Left lung (tissue), 10 donors: Measurements from ENCODE around the gene TRMO. TPM values are rescaled to one million over a fixed set of nuclear protein-coding genes. Genes with fewer than 3 reads are reported as not detected.

ENCODE experiments used
- ATAC-seq: fragments of 200-7000 bp; cut with Tn5 transposase; one replicate; pipeline ENCODE4 v1.9.1; 2020; ENCODE audit warnings: moderate library complexity
- DNase-seq, 4 donors: peaks; one replicate each; pipeline ENCODE4 v3.0.0-alpha.2; 2013 to 2020
- H3K27ac ChIP-seq, 2 donors: fragments of 200-600 bp; sonication (generic) in 1 of 2; one replicate each; pipeline versions ENCODE4 v1.5.0 to v1.8.0; 2020 to 2021
- H3K27me3 ChIP-seq, 2 donors: fragments of 200-600 bp; sonication (generic) in 1 of 2; one replicate each; pipeline versions ENCODE4 v1.5.0 to v1.8.0; 2020 to 2021
- H3K36me3 ChIP-seq, 2 donors: fragments of 200-600 bp; sonication (generic) in 1 of 2; one replicate each; pipeline versions ENCODE4 v1.5.0 to v1.8.0; 2020 to 2021
- H3K4me1 ChIP-seq, 2 donors: fragments of 200-600 bp; one replicate each; pipeline ENCODE4 v1.8.0; 2021
- H3K4me3 ChIP-seq, 2 donors: fragments of 200-600 bp; sonication (generic) in 1 of 2; one replicate each; pipeline versions ENCODE4 v1.5.0 to v1.8.0; 2020 to 2021; ENCODE audit warnings: mild to moderate bottlenecking in 1 of 2
- H3K9me3 ChIP-seq, 2 donors: fragments of 200-600 bp; sonication (generic) in 1 of 2; one replicate each; pipeline versions ENCODE4 v1.5.0 to v1.8.0; 2020 to 2021
- intact Hi-C, 2 donors: fragments of 100-400 bp; cut with DNase I; formaldehyde crosslinking; loops; one replicate each; pipeline versions ENCODE4 v1.11.2 to v1.14.2; 2022
- polyA plus RNA-seq, 6 donors: library from polyadenylated mRNA; unstranded; fragments of 120-200 nt; gene quantifications; one replicate each; pipeline ENCODE4 v1.2.1, GENCODE V29; 2013; ENCODE audit not compliant: insufficient read length in 6 of 6
- total RNA-seq, 2 donors: library from RNA; stranded (reverse); fragmentation: NEBNext Ultra II Directional; extraction: Animal tissue kit (Norgen Biotek cat#: 25700); gene quantifications; one replicate each; pipeline ENCODE4 v1.2.1, GENCODE V29; 2021
- TF ChIP-seq, protein P1 (sequence below), 2 donors: fragments of 200-600 bp; sonication (generic) in 1 of 2; IDR thresholded peaks; one replicate each; pipeline versions ENCODE4 v1.5.0 to v1.8.0; 2021; ENCODE audit warnings: antibody characterized with exemption in 2 of 2
- donor health status: DM: no; HTN: yes; CAD: no.
- donor health status: DM: no; HTN: no; CAD: no.

The TRMO gene
- total and polyA plus RNA-seq, 8 donors: 13.6 to 16.5 (median 16.1) TPM

DNA sequence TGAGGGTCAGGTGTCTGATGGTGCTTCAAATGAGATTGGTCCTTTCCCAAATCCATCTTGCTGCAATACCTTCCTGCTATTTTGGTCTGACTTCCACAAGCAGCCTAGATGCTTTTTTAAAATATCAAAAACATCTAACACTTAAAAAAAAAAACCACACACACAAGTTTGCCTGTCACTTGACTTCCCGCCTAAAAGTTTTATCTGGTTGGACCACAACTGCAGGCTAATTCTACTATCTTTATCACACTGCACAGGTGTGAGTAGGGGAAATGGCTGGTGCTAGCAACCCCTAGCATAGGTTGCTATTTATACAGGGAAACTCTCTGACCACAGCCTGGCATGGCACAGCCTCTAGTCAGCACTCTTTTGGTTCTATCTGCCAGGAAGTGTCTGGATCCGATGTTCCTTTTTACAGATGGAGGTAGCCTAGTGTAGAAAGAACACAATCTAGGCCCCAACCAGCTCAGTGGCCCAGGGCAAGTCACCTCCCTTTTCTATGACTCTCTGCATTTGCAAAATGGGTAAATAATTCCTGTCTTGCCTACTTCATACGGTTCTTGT lies 15.9 kb upstream of the TRMO start, which contains the start of gene HEMGN:
Gene HEMGN, minus strand, starts transcription at position 92 of the 564 bp plus-strand sequence. Its CDS starts 36 bp downstream, at position 56.
- TF ChIP-seq, protein P1, sequence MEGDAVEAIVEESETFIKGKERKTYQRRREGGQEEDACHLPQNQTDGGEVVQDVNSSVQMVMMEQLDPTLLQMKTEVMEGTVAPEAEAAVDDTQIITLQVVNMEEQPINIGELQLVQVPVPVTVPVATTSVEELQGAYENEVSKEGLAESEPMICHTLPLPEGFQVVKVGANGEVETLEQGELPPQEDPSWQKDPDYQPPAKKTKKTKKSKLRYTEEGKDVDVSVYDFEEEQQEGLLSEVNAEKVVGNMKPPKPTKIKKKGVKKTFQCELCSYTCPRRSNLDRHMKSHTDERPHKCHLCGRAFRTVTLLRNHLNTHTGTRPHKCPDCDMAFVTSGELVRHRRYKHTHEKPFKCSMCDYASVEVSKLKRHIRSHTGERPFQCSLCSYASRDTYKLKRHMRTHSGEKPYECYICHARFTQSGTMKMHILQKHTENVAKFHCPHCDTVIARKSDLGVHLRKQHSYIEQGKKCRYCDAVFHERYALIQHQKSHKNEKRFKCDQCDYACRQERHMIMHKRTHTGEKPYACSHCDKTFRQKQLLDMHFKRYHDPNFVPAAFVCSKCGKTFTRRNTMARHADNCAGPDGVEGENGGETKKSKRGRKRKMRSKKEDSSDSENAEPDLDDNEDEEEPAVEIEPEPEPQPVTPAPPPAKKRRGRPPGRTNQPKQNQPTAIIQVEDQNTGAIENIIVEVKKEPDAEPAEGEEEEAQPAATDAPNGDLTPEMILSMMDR (IDR thresholded peaks at IDR 0.05): no peak
- Histone ChIP-seq H3K9me3 (no peaks in the 10 kb centered on the region), H3K27me3 (peaks cover 0 to 23% of the 10 kb centered on the region in 2 donors), H3K4me3 (no peak within 1 kb of the TSS), H3K36me3 (no peaks in the 10 kb centered on the region), H3K27ac (no peak within 1 kb of the TSS), H3K4me1 (no peaks in the 10 kb centered on the region)
- intact Hi-C loops: no loop called here
- DNase-seq (no peak), ATAC-seq (no peak)

DNA sequence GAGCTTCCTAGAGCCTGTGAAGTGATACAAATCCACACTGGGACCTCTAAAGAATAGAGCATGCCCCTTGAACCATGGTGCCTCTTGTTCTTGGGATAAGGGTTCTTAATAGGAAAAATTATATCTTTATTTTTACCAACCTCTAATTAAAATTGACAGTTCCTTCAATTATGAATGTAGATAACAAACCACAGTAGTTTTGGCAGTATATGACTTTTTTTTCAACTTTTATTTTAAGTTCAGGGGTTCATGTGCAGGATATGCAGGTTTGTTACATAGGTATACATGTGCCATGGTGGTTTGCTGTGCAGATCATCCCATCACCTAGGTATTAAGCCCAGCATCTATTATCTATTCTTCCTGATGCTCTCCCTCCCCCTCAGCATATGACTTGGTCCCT lies 14.7 kb upstream of the TRMO start:
- Histone ChIP-seq H3K4me1 (no peaks in the 10 kb centered on the region), H3K27me3 (peaks cover 0 to 23% of the 10 kb centered on the region in 2 donors), H3K36me3 (no peaks in the 10 kb centered on the region), H3K9me3 (no peaks in the 10 kb centered on the region), H3K4me3 (no peak overlapping the region), H3K27ac (no peak overlapping the region)
- TF ChIP-seq, protein P1 (IDR thresholded peaks at IDR 0.05): no peak
- ATAC-seq: no peak
- no peak for DNase-seq
- intact Hi-C loops: no loop called here

DNA sequence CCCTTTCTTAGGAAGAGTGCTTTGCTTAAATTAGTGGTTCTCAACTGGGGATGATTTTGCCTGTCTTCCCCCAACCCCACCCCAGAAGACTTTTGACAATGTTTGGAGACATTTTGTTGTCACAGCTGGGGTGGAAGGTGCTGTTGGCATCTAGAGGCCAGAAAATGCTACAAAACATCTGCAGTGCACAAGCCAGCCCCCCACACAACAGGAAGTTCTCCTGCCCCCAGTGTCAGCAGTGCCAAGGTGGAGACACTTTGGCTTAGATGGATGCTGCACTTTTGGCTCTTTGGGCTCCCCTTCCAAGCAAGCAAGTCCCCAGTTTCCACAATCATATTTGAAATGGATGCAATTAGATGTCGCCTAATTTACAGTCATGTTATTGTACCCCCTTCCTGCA lies 13.0 kb upstream of the TRMO start:
- Histone ChIP-seq H3K27me3 (peaks cover 0 to 23% of the 10 kb centered on the region in 2 donors), H3K9me3 (no peaks in the 10 kb centered on the region), H3K4me1 (no peaks in the 10 kb centered on the region), H3K36me3 (no peaks in the 10 kb centered on the region), H3K4me3 (no peak overlapping the region), H3K27ac (no peak overlapping the region)
- ATAC-seq (no peak), DNase-seq (no peak)
- intact Hi-C loops: no loop called here
- TF ChIP-seq, protein P1 (IDR thresholded peaks at IDR 0.05): no peak

DNA sequence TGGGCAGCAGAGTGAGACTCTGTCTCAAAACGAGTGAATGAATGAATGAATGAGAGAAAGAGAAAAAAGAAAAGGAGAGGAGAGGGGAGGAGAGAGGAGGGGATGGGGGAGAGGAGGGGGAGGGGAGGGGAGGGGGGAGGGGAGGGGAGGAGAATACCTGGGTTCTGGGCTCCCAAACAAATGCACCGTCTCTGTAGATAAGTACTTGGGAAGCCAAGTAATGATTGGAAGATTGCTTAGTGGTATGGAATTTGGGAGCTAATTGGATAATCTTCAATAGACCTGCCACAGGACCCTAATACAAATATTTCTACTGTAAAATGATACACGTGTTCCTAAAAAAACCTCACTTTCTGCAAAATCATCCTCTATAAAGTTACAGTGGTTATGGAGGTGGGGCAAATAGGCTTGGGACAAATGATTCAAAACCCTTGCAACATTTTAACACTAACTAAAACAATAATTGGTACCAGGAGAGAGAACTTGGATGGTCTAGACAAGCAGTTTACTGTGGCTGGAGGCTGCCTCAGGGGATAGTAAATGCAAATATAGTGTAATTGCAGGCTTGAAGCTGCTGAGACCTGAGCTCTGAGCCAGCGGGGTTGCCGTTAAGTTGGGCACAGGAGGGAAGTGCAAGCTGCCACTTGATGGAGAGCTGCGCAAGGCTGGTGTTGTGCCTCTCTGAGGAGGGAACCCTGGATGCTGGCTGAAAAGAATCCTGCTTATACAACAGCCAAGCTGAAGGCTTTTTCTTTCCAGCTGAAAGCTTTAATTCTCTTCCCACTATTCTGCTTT lies 12.2 kb upstream of the TRMO start:
- DNase-seq (no peak), ATAC-seq (no peak)
- no peak overlapping the region for H3K27ac ChIP-seq
- H3K9me3 ChIP-seq: no peaks in the 10 kb centered on the region
- no peak overlapping the region for H3K4me3 ChIP-seq
- intact Hi-C loops: no loop called here
- peaks cover 0 to 23% of the 10 kb centered on the region in 2 donors for H3K27me3 ChIP-seq
- TF ChIP-seq, protein P1 (IDR thresholded peaks at IDR 0.05): no peak
- no peaks in the 10 kb centered on the region for H3K4me1 ChIP-seq
- H3K36me3 ChIP-seq: no peaks in the 10 kb centered on the region

DNA sequence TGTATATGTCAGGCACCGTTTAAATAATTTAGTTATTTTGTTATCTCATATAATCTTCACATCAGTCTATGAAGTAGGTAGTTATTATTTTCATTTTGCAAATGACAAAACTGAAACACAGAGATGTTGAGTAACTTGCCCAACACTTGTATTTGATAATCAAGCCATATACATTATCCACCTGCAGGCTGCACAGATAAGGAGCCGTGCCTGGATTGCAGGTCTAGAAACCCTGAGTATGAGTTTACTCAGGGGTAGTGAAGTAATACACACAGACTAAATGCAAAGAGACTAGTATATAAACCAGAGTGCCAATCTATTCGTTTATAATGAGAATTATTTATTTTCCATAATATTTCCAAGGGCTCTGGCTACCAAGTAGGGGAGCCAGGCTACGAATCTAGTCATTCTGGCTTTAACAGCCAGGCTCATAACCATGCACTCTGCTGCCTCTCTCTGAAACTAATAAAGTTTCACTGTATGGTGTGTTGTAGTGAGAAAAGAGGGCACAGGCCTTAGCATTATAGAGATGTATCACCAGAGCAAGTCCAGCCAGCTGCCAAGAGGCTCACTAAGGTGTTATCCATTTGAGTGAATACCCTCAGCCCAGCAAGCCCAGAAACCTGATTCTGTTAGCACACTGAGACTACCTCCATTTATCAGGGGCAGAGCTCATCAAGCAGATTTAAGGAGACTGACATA lies 11.1 kb upstream of the TRMO start:
- DNase-seq: no peak

More for the DNA sequence above, 11.1 kb upstream of the TRMO start:
- intact Hi-C loops: no loop called here
- Histone ChIP-seq H3K27ac (no peak overlapping the region), H3K9me3 (no peaks in the 10 kb centered on the region), H3K4me3 (no peak overlapping the region), H3K36me3 (no peaks in the 10 kb centered on the region), H3K4me1 (no peaks in the 10 kb centered on the region), H3K27me3 (peaks cover 0 to 23% of the 10 kb centered on the region in 2 donors)
- no peak for ATAC-seq
- TF ChIP-seq, protein P1 (IDR thresholded peaks at IDR 0.05): no peak
